Ishikawa (cell line): Measurements from ENCODE around the gene ASB17.

ENCODE experiments used
- NFIC ChIP-seq: IDR thresholded peaks from 2 replicates; pipeline ENCODE4 v1.6.1; 2012
- RAD21 ChIP-seq: IDR thresholded peaks from 2 replicates; pipeline ENCODE4 v1.6.1; 2012; ENCODE audit warnings: low read depth

GRCh38 chr1:75967719-75968118, 35.5 kb upstream of the ASB17 start:
- no peak for TF ChIP-seq NFIC
- no peak for TF ChIP-seq RAD21
